GM10266 (cell line): ENCODE data around the gene NEO1.
"Not testable (repeated sequence)": the region's sequence is repeated elsewhere in the genome, so short reads cannot be mapped to it uniquely, and the experiment has no call there.

Experiments
- DNase-seq: peaks from one replicate; pipeline ENCODE4 v3.0.0; 2012; ENCODE audit errors: extremely low spot score
- CTCF ChIP-seq: IDR thresholded peaks from 2 replicates; pipeline ENCODE4 v1.5.1; 2012; ENCODE audit warnings: mild to moderate bottlenecking, low read depth; ENCODE audit not compliant: control insufficient read depth, insufficient read depth; ENCODE audit errors: missing control alignments

The NEO1 gene

GRCh38 chr15:73190189-73190601, 137.9 kb downstream of the NEO1 start:
- TF ChIP-seq CTCF = no peak
- DNase-seq = no peak

DNA sequence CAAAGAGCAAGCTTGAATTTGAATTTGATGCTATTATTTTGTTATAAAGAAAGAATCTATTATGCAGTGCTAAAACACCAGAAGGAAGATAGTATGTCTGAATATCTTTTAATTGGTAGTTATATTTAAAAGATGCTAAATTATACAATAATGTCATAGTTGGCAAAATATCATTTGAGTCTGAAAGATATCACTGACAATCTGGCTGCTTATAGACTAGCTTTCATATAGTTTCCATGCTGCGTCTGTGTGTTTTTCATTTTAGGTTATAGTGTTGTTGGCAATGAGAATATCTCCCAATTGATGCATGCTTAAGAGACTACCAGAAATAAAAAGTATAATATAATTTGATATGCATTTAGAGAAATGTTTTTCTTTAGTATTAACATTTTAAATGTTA, 142.9 kb downstream of the NEO1 start:
- TF ChIP-seq CTCF = no peak
- DNase-seq = no peak

- no peak for DNase-seq
- TF ChIP-seq CTCF = no peak
Measured at GRCh38 chr15:73196113-73196512, 143.8 kb downstream of the NEO1 start.

DNA sequence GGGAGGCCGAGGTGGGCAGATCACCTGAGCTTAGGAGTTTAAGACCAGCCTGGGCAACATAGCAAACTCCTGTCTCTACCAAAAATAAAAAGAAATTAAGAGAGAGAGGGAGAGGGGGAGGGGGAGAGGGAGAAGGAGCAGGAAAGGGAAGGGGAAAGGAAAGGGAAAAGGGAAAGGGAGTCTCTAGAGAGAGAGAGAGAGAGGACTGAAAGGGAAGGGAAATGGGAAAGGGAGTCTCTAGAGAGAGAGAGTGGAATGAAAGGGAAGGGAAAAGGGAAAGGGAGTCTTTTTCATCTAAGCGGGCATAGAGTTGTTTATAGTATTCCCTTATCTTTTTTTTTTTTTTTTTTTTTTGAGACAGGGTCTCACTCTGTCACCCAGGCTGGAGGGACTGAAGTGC, 148.1 kb downstream of the NEO1 start:
- DNase-seq = no peak
- TF ChIP-seq CTCF = no peak

DNA sequence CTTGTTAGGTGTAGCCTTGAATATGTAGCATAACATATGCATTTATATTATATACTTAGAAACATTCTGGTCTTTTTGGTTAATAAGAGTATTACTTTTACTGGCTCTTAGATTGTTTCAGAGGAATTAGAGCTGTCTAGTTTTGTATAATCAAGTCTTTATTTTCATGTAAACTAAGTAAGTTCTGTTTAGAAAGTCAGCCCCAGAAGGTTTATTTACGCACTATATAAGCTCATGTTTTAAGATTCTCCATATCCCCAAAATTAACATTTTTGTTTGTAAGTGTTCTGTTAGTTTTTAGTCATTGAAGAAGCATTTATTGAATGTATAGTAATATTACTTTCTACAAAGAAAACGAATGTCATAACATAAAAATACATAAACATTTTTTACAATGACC, 158.4 kb downstream of the NEO1 start:
- no peak for TF ChIP-seq CTCF
- no peak for DNase-seq

GRCh38 chr15:73212424-73212823, 160.2 kb downstream of the NEO1 start:
- no peak for DNase-seq
- TF ChIP-seq CTCF = no peak

GRCh38 chr15:73221450-73221849, 169.2 kb downstream of the NEO1 start:
- not testable (repeated sequence) for DNase-seq

DNA sequence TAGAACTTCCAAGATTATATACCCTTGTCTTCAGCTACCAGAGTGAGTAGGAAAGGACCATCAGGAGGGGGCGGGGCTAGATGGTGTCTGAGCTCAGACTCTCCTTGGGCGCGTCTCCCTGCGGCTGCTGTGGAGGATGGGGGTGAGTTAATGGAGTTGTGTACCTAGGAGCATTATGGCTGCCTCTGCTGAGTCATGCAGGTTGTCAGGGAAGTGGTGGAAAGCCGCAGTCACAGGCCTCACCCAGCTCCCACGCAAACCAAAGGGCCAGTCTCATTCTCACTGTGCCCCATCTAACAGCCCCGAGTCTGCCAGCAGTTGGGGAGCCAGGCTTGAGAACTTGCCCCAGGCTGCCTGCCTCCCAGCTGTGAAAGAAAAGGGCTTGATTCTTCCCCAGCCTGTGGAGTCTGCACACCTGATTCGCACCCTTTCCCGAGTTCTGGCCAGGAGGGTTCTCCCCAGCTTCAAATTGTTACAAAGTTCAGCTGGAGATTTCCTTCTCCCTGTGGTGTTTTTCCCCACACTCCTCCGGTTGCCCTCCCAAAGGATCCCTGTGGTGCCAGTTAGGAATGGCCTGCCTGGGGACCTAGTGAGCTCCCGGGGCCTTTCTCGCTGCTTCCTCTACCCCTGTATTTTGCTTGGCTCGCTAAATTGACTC, 173.2 kb downstream of the NEO1 start:
- no peak for TF ChIP-seq CTCF
- no peak for DNase-seq
